ENCODE measurements around the gene APLP2.
"Not testable (repeated sequence)": the region's sequence is repeated elsewhere in the genome, so short reads cannot be mapped to it uniquely, and the experiment has no call there.

APLP2 gene

DNA sequence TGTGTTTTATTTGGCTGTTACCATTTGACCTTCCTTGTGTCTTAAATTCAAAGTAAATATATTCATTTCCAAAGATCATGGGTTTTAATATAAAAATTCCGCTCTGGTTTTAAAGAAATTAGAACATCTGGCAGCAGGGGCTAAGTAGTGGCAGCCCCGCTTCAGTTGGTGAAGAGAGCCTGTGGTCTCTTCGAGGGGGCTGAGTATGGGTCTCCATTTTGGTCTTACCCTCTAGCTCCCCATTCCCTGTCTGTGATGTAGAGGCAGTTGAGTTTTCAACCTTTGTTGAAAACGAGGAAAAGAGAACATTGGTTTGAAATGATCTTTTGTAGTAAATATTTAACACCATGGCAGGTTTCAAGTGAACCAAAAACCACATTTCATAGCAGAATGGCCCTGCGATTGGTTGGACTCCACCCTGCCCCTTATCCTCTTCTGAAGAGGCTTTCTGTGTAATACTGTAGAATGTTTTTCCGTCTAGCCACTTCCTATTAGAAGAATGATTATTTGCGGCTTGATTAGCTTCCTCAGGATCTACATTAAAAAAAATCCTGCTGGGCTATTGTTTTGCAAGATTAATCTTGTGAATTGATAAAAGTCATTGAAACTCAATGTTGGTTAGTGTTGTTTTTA, 17.7 kb downstream of the APLP2 start:
- TF ChIP-seq, protein P1, sequence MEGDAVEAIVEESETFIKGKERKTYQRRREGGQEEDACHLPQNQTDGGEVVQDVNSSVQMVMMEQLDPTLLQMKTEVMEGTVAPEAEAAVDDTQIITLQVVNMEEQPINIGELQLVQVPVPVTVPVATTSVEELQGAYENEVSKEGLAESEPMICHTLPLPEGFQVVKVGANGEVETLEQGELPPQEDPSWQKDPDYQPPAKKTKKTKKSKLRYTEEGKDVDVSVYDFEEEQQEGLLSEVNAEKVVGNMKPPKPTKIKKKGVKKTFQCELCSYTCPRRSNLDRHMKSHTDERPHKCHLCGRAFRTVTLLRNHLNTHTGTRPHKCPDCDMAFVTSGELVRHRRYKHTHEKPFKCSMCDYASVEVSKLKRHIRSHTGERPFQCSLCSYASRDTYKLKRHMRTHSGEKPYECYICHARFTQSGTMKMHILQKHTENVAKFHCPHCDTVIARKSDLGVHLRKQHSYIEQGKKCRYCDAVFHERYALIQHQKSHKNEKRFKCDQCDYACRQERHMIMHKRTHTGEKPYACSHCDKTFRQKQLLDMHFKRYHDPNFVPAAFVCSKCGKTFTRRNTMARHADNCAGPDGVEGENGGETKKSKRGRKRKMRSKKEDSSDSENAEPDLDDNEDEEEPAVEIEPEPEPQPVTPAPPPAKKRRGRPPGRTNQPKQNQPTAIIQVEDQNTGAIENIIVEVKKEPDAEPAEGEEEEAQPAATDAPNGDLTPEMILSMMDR (IDR thresholded peaks at IDR 0.05; ENCODE audit: insufficient read depth, low read depth, low read length, missing control alignments) = no peak
- no peak overlapping the region for H3K4me3 ChIP-seq (ENCODE audit: low read depth, low read length)
- no peak for DNase-seq (ENCODE audit: low read depth)

DNA sequence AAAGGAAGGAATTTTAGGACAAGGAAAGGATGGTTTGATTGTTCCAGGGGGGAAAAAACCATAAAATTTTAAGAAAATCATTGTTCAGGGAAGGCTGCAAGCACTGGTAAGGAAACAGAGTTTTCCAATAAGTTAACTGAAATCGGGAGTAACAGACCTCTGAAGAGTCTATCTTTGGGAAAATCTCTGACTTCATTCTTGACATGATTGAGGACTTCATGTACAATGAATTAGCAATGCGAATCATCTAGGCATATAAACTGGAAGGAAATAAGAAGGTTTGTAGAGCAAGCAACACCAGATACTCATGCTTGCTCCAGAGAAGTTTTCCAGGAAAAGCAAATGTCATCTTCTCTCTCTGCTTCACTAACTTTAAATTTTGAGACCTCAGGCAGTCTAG, 18.5 kb downstream of the APLP2 start:
- TF ChIP-seq, protein P1 (IDR thresholded peaks at IDR 0.05; ENCODE audit: insufficient read depth, low read depth, low read length, missing control alignments) = no peak
- H3K4me3 ChIP-seq (ENCODE audit: low read depth, low read length) = no peak overlapping the region
- DNase-seq (ENCODE audit: low read depth) = no peak

DNA sequence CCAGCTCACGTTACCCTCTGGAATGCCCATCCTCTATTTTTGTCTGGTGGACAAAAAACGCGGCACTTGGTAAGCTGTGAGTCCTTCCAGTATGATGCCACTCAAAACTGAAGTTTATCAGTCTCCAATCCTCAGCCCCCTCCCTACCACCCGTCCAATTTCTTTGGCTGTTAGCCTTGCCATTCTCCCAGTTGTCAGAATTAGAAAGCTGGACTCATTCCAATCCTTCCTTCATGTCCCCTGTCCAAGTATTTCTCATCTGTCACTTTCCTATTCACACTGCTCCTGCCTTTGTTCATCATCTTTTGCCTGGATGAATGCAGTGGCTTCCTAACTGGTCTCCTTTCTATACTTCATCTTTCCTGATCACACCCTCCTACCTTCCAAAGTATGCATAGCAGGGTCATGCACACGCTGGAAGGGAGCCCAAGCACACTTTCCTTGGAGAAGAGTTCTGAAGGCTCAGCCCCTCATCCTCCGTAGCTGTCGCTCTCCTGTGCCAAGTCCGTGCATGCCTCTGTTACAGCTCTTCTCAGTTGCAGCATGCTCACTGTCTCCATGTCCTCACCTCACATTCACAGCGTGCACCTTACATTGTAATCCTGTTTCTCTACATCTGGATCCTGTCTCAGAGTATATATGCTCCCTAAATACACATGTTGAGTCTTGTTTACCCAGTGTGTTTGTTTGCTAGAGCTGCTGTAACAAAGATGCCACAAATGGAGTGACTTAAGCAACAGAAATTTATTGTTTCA, 19.4 kb downstream of the APLP2 start:
- TF ChIP-seq, protein P1 (IDR thresholded peaks at IDR 0.05; ENCODE audit: insufficient read depth, low read depth, low read length, missing control alignments) = no peak
- no peak overlapping the region for H3K4me3 ChIP-seq (ENCODE audit: low read depth, low read length)
- no peak for DNase-seq (ENCODE audit: low read depth)

DNA sequence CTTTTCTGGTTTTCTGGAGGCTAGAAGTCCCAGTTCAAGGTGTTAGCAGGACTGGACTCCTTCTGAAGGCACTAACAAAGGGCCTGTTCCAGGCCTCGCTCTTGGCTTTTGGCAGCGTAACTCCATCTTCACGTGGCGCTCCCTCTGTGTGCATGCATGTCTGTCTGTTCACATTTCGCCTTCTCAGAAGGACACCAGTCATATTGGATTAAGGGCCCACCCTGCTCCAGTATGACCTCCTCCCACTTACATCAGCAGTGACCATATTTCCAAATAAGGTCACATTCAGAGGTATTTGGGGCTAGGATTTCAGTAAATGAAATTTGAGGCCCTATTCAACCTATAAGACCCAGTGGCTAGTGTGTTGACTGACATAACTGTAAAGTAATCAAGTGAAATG, 20.0 kb downstream of the APLP2 start:
- TF ChIP-seq, protein P1 (IDR thresholded peaks at IDR 0.05; ENCODE audit: insufficient read depth, low read depth, low read length, missing control alignments) = no peak
- no peak for DNase-seq (ENCODE audit: low read depth)
- no peak overlapping the region for H3K4me3 ChIP-seq (ENCODE audit: low read depth, low read length)

DNA sequence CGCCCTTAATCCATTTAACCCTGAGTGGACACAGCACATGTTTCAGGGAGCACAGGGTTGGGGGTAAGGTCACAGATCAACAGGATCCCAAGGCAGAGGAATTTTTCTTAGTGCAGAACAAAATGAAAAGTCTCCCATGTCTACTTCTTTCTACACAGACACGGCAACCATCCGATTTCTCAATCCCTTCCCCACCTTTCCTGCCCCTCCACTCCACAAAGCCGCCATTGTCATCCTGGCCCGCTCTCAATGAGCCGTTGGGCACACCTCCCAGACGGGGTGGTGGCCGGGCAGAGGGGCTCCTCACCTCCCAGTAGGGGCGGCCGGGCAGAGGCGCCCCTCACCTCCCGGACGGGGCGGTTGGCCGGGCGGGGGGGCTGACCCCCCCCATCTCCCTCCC, 20.8 kb downstream of the APLP2 start:
- H3K4me3 ChIP-seq (ENCODE audit: low read depth, low read length); DNase-seq (ENCODE audit: low read depth): not testable (repeated sequence)

DNA sequence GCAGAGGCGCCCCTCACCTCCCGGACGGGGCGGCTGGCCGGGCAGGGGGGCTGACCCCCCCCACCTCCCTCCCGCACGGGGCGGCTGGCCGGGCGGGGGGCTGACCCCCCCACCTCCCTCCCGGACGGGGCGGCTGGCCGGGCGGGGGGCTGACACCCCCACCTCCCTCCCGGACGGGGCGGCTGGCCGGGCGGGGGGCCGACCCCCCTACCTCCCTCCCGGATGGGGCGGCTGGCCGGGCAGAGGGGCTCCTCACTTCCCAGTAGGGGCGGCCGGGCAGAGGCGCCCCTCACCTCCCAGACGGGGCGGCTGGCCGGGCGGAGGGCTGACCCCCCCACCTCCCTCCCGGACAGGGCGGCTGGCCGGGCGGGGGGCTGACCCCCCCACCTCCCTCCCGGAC, 21.5 kb downstream of the APLP2 start:
- not testable (repeated sequence) for DNase-seq (ENCODE audit: low read depth); H3K4me3 ChIP-seq (ENCODE audit: low read depth, low read length)

DNA sequence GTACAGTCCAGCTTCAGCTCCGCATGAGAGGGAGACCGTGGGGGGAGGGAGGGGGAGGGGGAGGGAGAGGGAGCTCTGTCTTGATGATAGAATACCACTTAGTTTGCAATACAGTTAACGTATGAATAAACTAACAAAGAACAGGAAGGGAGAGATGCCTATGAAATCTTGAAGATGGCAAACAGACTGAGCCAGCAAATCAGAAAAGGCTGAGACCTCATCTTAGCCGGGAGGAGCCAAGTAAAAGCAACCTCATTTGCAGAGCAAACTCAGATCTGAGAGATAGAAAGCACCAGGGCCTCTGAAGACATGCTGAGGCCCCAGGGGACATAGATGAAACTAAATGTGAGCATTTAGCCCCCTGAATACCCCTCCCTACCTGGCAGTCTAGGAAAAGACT, 23.0 kb downstream of the APLP2 start:
- DNase-seq (ENCODE audit: low read depth) = no peak
- H3K4me3 ChIP-seq (ENCODE audit: low read depth, low read length) = no peak overlapping the region
- TF ChIP-seq, protein P1 (IDR thresholded peaks at IDR 0.05; ENCODE audit: insufficient read depth, low read depth, low read length, missing control alignments) = no peak

DNA sequence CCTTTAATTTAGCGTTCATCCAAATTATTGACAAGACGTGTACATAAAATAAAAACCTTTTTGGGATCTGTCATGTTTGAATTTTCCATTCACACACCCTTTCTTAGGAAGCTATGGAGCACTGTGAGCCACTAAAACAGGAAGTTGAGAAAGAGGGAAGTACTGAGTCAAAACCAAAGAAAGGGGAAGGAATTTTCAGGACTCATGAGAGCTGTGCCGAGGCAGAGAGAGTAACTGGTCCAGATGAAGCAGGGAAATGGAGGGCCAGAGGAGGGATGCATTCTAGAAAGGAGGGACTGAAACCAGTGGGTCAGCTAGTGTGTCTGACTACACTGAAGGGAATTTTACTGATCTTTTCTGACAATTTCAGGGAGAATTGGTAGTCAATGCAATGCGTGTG, 24.9 kb downstream of the APLP2 start:
- no peak overlapping the region for H3K4me3 ChIP-seq (ENCODE audit: low read depth, low read length)
- TF ChIP-seq, protein P1 (IDR thresholded peaks at IDR 0.05; ENCODE audit: insufficient read depth, low read depth, low read length, missing control alignments) = no peak
- no peak for DNase-seq (ENCODE audit: low read depth)
